PC-3 (cell line): ENCODE data around the gene ACBD5.

Experiments
- CTCF ChIP-seq: fragments of 300-600 bp; sonication (generic); conservative IDR thresholded peaks from 2 replicates; pipeline ENCODE4 v1.5.1; 2017; ENCODE audit warnings: antibody characterized with exemption, low read depth, mild to moderate bottlenecking, low read length
- EZH2 ChIP-seq: fragments of 300-600 bp; sonication (generic); IDR thresholded peaks from one replicate; pipeline ENCODE4 v1.6.1; 2017; ENCODE audit warnings: antibody characterized with exemption, mild to moderate bottlenecking, low read length; ENCODE audit not compliant: unreplicated experiment
- EZH2phosphoT487 ChIP-seq: fragments of 300-600 bp; sonication (generic); IDR thresholded peaks from 2 replicates; pipeline ENCODE4 v1.6.1; 2018; ENCODE audit warnings: mild to moderate bottlenecking, antibody characterized with exemption, low read length, borderline replicate concordance

- TF ChIP-seq CTCF (peak; percentile 33; the same call in 1 of the 2 replicates), EZH2phosphoT487 (no peak), EZH2 (no peak)
Observed at GRCh38 chr10:27241652-27242472, 1.3 kb upstream of the ACBD5 start.
